Inflammatory macrophage treated with lipopolysaccharide for 1 hour (primary cell): ENCODE data around the gene HOXB1.
"Not testable (repeated sequence)": the region's sequence is repeated elsewhere in the genome, so short reads cannot be mapped to it uniquely, and the experiment has no call there.

Source experiments
- DNase-seq, 2 donors: peaks; one replicate each; pipeline ENCODE4 v3.0.0-alpha.2; 2020 to 2022

Gene HOXB1

GRCh38 chr17:48541577-48542113 is 10.8 kb upstream of the HOXB1 start:
- peak in 1 of 2 donors; percentile 18 for DNase-seq

- DNase-seq: no peak
Measured at GRCh38 chr17:48541036-48541576, 10.3 kb upstream of the HOXB1 start.

GRCh38 chr17:48540213-48540612 is 9.4 kb upstream of the HOXB1 start:
- DNase-seq: no peak

- no peak for DNase-seq
Measured at GRCh38 chr17:48539177-48539576, 8.4 kb upstream of the HOXB1 start.

GRCh38 chr17:48537316-48537715 is 6.5 kb upstream of the HOXB1 start:
- DNase-seq: no peak

GRCh38 chr17:48535793-48536559 is 5.2 kb upstream of the HOXB1 start:
- DNase-seq: not testable (repeated sequence)

- no peak for DNase-seq
Measured at GRCh38 chr17:48532261-48532660, 1.4 kb upstream of the HOXB1 start.

GRCh38 chr17:48530208-48530886 is 464 bp downstream of the HOXB1 start:
- DNase-seq: no peak

- DNase-seq: no peak
Measured at GRCh38 chr17:48529683-48530009, 1.2 kb downstream of the HOXB1 start.

GRCh38 chr17:48528936-48529682 is 1.7 kb downstream of the HOXB1 start:
- DNase-seq: no peak

GRCh38 chr17:48528153-48528935 is 2.5 kb downstream of the HOXB1 start:
- DNase-seq: no peak

GRCh38 chr17:48527547-48527932 is 3.3 kb downstream of the HOXB1 start:
- DNase-seq: no peak

GRCh38 chr17:48526608-48527546 is 3.9 kb downstream of the HOXB1 start:
- no peak for DNase-seq

GRCh38 chr17:48523010-48523409 is 7.8 kb downstream of the HOXB1 start:
- no peak for DNase-seq

GRCh38 chr17:48522031-48522653 is 8.7 kb downstream of the HOXB1 start:
- no peak for DNase-seq

- no peak for DNase-seq
Measured at GRCh38 chr17:48520631-48521079, 10.2 kb downstream of the HOXB1 start.

- DNase-seq: no peak
Measured at GRCh38 chr17:48519427-48519826, 11.4 kb downstream of the HOXB1 start.

GRCh38 chr17:48517478-48517877 is 13.3 kb downstream of the HOXB1 start:
- no peak for DNase-seq

GRCh38 chr17:48515925-48516900 is 14.6 kb downstream of the HOXB1 start:
- no peak for DNase-seq
